Astrocyte (in vitro differentiated cells and primary cell): ENCODE results near the gene ENOPH1. TPM values are rescaled to one million over a fixed set of nuclear protein-coding genes. Genes with fewer than 3 reads are reported as not detected.

Experiments used
- DNase-seq: peaks from one replicate; pipeline ENCODE4 v3.0.0-alpha.2; 2010; ENCODE audit warnings: low read depth
- FAIRE-seq: peaks from 2 replicates; lab custom pipeline; 2011; peaks lifted over from hg19 to GRCh38; lab: Jason Lieb, UNC
- H2AFZ ChIP-seq: 2 replicates; pipeline ENCODE4 v1.6.0; 2012; ENCODE audit warnings: low read depth, low read length, inconsistent platforms
- H3K27ac ChIP-seq: 2 replicates; pipeline ENCODE4 v1.5.1; 2011; ENCODE audit warnings: low read depth, low read length, inconsistent platforms
- H3K27me3 ChIP-seq: 2 replicates; pipeline ENCODE4 v1.6.0; 2011; ENCODE audit warnings: low read length, inconsistent platforms; ENCODE audit not compliant: insufficient read depth
- H3K36me3 ChIP-seq: 2 replicates; pipeline ENCODE4 v1.5.1; 2011; ENCODE audit warnings: low read length, inconsistent platforms; ENCODE audit not compliant: insufficient read depth
- H3K4me1 ChIP-seq: 2 replicates; pipeline ENCODE4 v1.5.1; 2011; ENCODE audit warnings: low read length, inconsistent platforms; ENCODE audit not compliant: insufficient read depth
- H3K4me2 ChIP-seq: 2 replicates; pipeline ENCODE4 v1.6.0; 2012; ENCODE audit warnings: low read length, inconsistent platforms
- H3K4me3 ChIP-seq: 2 replicates; pipeline ENCODE4 v1.5.1; 2011; ENCODE audit warnings: low read depth, mild to moderate bottlenecking, low read length, inconsistent platforms; ENCODE audit not compliant: insufficient read depth
- H3K79me2 ChIP-seq: 2 replicates; pipeline ENCODE4 v1.6.0; 2012; ENCODE audit warnings: mild to moderate bottlenecking, low read length, inconsistent platforms; ENCODE audit not compliant: insufficient read depth
- H3K9ac ChIP-seq: 2 replicates; pipeline ENCODE4 v1.6.0; 2012; ENCODE audit warnings: mild to moderate bottlenecking, low read length, inconsistent platforms
- H3K9me3 ChIP-seq: 2 replicates; pipeline ENCODE4 v1.5.1; 2012; ENCODE audit warnings: low read depth, mild to moderate bottlenecking, low read length, inconsistent platforms; ENCODE audit not compliant: insufficient read depth
- H4K20me1 ChIP-seq: 2 replicates; pipeline ENCODE4 v1.6.0; 2012; ENCODE audit warnings: low read length, inconsistent platforms; ENCODE audit not compliant: insufficient read depth
- H3K27ac Mint-ChIP-seq: one replicate; pipeline ENCODE4 v1.8.0; 2021; ENCODE audit warnings: mild to moderate bottlenecking, mixed read lengths; ENCODE audit not compliant: unreplicated experiment
- H3K27me3 Mint-ChIP-seq: one replicate; pipeline ENCODE4 v1.8.0; 2021; ENCODE audit warnings: low read depth, mixed read lengths; ENCODE audit not compliant: unreplicated experiment
- H3K36me3 Mint-ChIP-seq: one replicate; pipeline ENCODE4 v1.8.0; 2021; ENCODE audit warnings: low read depth, mixed read lengths; ENCODE audit not compliant: unreplicated experiment
- H3K4me1 Mint-ChIP-seq: one replicate; pipeline ENCODE4 v1.8.0; 2021; ENCODE audit warnings: low read depth, mixed read lengths; ENCODE audit not compliant: unreplicated experiment
- H3K4me3 Mint-ChIP-seq: one replicate; pipeline ENCODE4 v1.8.0; 2021; ENCODE audit warnings: mild to moderate bottlenecking, moderate library complexity, mixed read lengths; ENCODE audit not compliant: unreplicated experiment
- H3K9me3 Mint-ChIP-seq: one replicate; pipeline ENCODE4 v1.8.0; 2021; ENCODE audit warnings: mild to moderate bottlenecking, mixed read lengths; ENCODE audit not compliant: unreplicated experiment
- EZH2 ChIP-seq: IDR thresholded peaks from 2 replicates; pipeline ENCODE4 v1.6.1; 2012; ENCODE audit warnings: mild to moderate bottlenecking, low read length, inconsistent platforms; ENCODE audit not compliant: insufficient read depth
- total RNA-seq: library from RNA; stranded (reverse); gene quantifications from 2 replicates; pipeline ENCODE4 v1.2.1, GENCODE V29; 2021
- TF ChIP-seq, protein P1 (sequence below): IDR thresholded peaks from 2 replicates; pipeline ENCODE4 v1.5.1; 2011; ENCODE audit warnings: low read depth, mild to moderate bottlenecking, inconsistent platforms, low read length, moderate library complexity; ENCODE audit not compliant: insufficient read depth

Gene ENOPH1
- total RNA-seq, 1 donor from 2014 or later = 32.6 TPM

DNA sequence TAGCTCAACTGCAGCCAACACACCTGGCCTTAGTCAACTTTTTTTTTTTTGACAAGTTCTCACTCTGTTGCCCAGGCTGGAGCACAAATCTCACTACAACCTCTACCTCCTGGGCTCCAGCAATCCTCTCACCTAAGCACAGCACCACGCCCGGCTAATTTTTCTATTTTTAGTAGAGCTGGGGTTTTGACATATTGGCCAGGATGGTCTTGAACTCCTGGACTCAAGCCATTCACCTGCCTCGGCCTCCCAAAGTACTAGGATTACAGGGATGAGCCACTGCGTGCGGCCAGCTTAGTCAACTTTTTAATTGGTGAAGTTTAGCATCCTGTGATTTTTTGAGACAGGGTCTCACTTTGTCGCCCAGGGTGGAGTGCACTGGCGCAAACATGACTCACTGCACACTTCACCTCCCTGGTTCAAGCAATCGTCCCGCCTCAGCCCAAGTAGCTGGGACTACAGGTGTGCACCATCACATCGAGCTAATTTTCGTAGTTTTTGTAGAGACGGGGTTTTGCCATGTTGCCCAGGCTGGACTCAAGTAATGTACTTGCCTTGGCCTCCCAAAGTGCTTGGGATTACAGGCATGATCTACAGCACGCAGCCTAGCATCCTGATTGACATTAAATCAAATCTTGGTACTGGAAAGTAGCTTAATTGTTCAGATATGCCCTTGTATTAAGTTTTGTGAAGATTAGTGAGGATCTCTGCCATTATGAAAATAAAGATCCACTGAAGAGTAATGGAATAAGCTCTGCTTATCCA, 8.4 kb upstream of the ENOPH1 start:
- no peak for FAIRE-seq
- Mint-ChIP-seq H3K27ac (peak overlapping the region; percentile 20), H3K4me1 (peaks cover 38% of the 10 kb centered on the region), H3K27me3 (no peaks in the 10 kb centered on the region), H3K36me3 (peaks cover 17% of the 10 kb centered on the region), H3K9me3 (no peaks in the 10 kb centered on the region), H3K4me3 (peak overlapping the region; percentile 14)
- H3K9ac ChIP-seq = no peak overlapping the region
- TF ChIP-seq, protein P1, sequence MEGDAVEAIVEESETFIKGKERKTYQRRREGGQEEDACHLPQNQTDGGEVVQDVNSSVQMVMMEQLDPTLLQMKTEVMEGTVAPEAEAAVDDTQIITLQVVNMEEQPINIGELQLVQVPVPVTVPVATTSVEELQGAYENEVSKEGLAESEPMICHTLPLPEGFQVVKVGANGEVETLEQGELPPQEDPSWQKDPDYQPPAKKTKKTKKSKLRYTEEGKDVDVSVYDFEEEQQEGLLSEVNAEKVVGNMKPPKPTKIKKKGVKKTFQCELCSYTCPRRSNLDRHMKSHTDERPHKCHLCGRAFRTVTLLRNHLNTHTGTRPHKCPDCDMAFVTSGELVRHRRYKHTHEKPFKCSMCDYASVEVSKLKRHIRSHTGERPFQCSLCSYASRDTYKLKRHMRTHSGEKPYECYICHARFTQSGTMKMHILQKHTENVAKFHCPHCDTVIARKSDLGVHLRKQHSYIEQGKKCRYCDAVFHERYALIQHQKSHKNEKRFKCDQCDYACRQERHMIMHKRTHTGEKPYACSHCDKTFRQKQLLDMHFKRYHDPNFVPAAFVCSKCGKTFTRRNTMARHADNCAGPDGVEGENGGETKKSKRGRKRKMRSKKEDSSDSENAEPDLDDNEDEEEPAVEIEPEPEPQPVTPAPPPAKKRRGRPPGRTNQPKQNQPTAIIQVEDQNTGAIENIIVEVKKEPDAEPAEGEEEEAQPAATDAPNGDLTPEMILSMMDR = no peak
- no peak for TF ChIP-seq EZH2
- peaks cover 55% of the 10 kb centered on the region for H4K20me1 ChIP-seq
- no peaks in the 10 kb centered on the region for H3K9me3 ChIP-seq
- H3K4me2 ChIP-seq = no peak overlapping the region
- no peak overlapping the region for H3K4me3 ChIP-seq
- peaks cover 39% of the 10 kb centered on the region for H3K36me3 ChIP-seq
- no peak overlapping the region for H2AFZ ChIP-seq
- no peak overlapping the region for H3K27ac ChIP-seq
- H3K79me2 ChIP-seq = peaks cover 24% of the 10 kb centered on the region
- H3K4me1 ChIP-seq = peaks cover 34% of the 10 kb centered on the region
- no peaks in the 10 kb centered on the region for H3K27me3 ChIP-seq
- DNase-seq = no peak

- peaks cover 31% of the 10 kb centered on the region for H3K79me2 ChIP-seq
- H2AFZ ChIP-seq = no peak overlapping the region
- Mint-ChIP-seq H3K27me3 (no peaks in the 10 kb centered on the region), H3K9me3 (no peaks in the 10 kb centered on the region), H3K4me3 (peak overlapping the region; percentile 50), H3K36me3 (peaks cover 18% of the 10 kb centered on the region), H3K4me1 (peaks cover 38% of the 10 kb centered on the region), H3K27ac (no peak overlapping the region)
- no peak overlapping the region for H3K27ac ChIP-seq
- H3K4me2 ChIP-seq = no peak overlapping the region
- H3K4me1 ChIP-seq = peaks cover 36% of the 10 kb centered on the region
- DNase-seq (no peak), FAIRE-seq (no peak)
- H4K20me1 ChIP-seq = peaks cover 62% of the 10 kb centered on the region
- H3K27me3 ChIP-seq = no peaks in the 10 kb centered on the region
- TF ChIP-seq, protein P1 = no peak
- TF ChIP-seq EZH2 = no peak
- H3K9ac ChIP-seq = no peak overlapping the region
- peaks cover 45% of the 10 kb centered on the region for H3K36me3 ChIP-seq
- H3K4me3 ChIP-seq = no peak overlapping the region
- no peaks in the 10 kb centered on the region for H3K9me3 ChIP-seq
Measured at GRCh38 chr4:82422616-82423015, 7.8 kb upstream of the ENOPH1 start.
